H9 (cell line): Measurements from ENCODE around the gene NFKB2. TPM values are rescaled to one million over a fixed set of nuclear protein-coding genes. Genes with fewer than 3 reads are reported as not detected.
A peak's percentile ranks its signal among the peaks of the same experiment; 100 is the strongest.

ENCODE experiments used
- DNase-seq: peaks from one replicate; pipeline ENCODE4 v3.0.0-alpha.2; 2017
- H2AFZ ChIP-seq: one replicate; pipeline ENCODE4 v1.6.1; 2013; ENCODE audit warnings: mild to moderate bottlenecking, low read length, control low read depth, moderate library complexity
- H2AK5ac ChIP-seq: 2 replicates; pipeline ENCODE4 v1.6.1; 2013; ENCODE audit warnings: low read length, control low read depth, mixed read lengths; ENCODE audit not compliant: insufficient read length
- H2BK120ac ChIP-seq: one replicate; pipeline ENCODE4 v1.6.1; 2013; ENCODE audit warnings: low read depth, mild to moderate bottlenecking, low read length, control low read depth, inconsistent platforms; ENCODE audit not compliant: poor library complexity, severe bottlenecking
- H2BK12ac ChIP-seq: 2 replicates; pipeline ENCODE4 v1.6.1; 2013; ENCODE audit warnings: low read length, control low read depth, mixed read lengths, low read depth; ENCODE audit not compliant: insufficient read length
- H2BK15ac ChIP-seq: 2 replicates; pipeline ENCODE4 v1.6.1; 2013; ENCODE audit warnings: low read depth, low read length, control low read depth
- H2BK20ac ChIP-seq: one replicate; pipeline ENCODE4 v1.6.1; 2013; ENCODE audit warnings: low read depth, mild to moderate bottlenecking, low read length, control low read depth, inconsistent platforms; ENCODE audit not compliant: poor library complexity, severe bottlenecking
- H2BK5ac ChIP-seq: 2 replicates; pipeline ENCODE4 v1.6.1; 2013; ENCODE audit warnings: low read length, control low read depth, mixed read lengths; ENCODE audit not compliant: insufficient read length
- H3K14ac ChIP-seq: 2 replicates; pipeline ENCODE4 v1.6.1; 2013; ENCODE audit warnings: low read length, control low read depth; ENCODE audit not compliant: insufficient read depth
- H3K18ac ChIP-seq: 2 replicates; pipeline ENCODE4 v1.6.1; 2013; ENCODE audit warnings: low read depth, mild to moderate bottlenecking, mixed read lengths, low read length, control low read depth; ENCODE audit not compliant: insufficient read length
- H3K23ac ChIP-seq: 2 replicates; pipeline ENCODE4 v1.6.1; 2013; ENCODE audit warnings: low read length, control low read depth, mixed read lengths, low read depth; ENCODE audit not compliant: insufficient read length
- H3K23me2 ChIP-seq: 2 replicates; pipeline ENCODE4 v1.6.1; 2013; ENCODE audit warnings: low read depth, mild to moderate bottlenecking, mixed read lengths, low read length, control low read depth; ENCODE audit not compliant: insufficient read length, poor library complexity, severe bottlenecking
- H3K27ac ChIP-seq: 2 replicates; pipeline ENCODE4 v1.5.1; 2013; ENCODE audit warnings: low read length, control low read depth, mixed read lengths, low read depth; ENCODE audit not compliant: insufficient read length
- H3K27me3 ChIP-seq: 2 replicates; pipeline ENCODE4 v1.6.1; 2013; ENCODE audit warnings: low read length, control low read depth, inconsistent platforms; ENCODE audit not compliant: insufficient read depth
- H3K4ac ChIP-seq: 2 replicates; pipeline ENCODE4 v1.6.1; 2013; ENCODE audit warnings: low read depth, mild to moderate bottlenecking, control low read depth, inconsistent platforms, low read length, moderate library complexity
- H3K4me1 ChIP-seq: 2 replicates; pipeline ENCODE4 v1.6.1; 2013; ENCODE audit warnings: low read length, control low read depth, inconsistent platforms; ENCODE audit not compliant: insufficient read depth
- H3K4me2 ChIP-seq: 2 replicates; pipeline ENCODE4 v1.6.1; 2013; ENCODE audit warnings: low read length, control low read depth, mixed read lengths; ENCODE audit not compliant: insufficient read length, insufficient read depth
- H3K56ac ChIP-seq: 2 replicates; pipeline ENCODE4 v1.6.1; 2013; ENCODE audit warnings: low read depth, mild to moderate bottlenecking, mixed read lengths, low read length, control low read depth; ENCODE audit not compliant: insufficient read length
- H3K79me1 ChIP-seq: 2 replicates; pipeline ENCODE4 v1.6.1; 2013; ENCODE audit warnings: low read depth, mild to moderate bottlenecking, moderate library complexity, low read length, control low read depth, inconsistent platforms; ENCODE audit not compliant: insufficient read depth, poor library complexity, severe bottlenecking
- H3K79me2 ChIP-seq: 2 replicates; pipeline ENCODE4 v1.6.1; 2013; ENCODE audit warnings: low read length, control low read depth, inconsistent platforms; ENCODE audit not compliant: insufficient read depth
- H3K9ac ChIP-seq: 2 replicates; pipeline ENCODE4 v1.6.1; 2013; ENCODE audit warnings: low read length, control low read depth, mixed read lengths; ENCODE audit not compliant: insufficient read length; ENCODE audit errors: extremely low read depth
- H3K9me3 ChIP-seq: one replicate; pipeline ENCODE4 v1.6.1; 2013; ENCODE audit warnings: low read depth, low read length, inconsistent platforms; ENCODE audit not compliant: control insufficient read depth
- H3T11ph ChIP-seq: one replicate; pipeline ENCODE4 v1.6.1; 2013; ENCODE audit warnings: mild to moderate bottlenecking, low read length, control low read depth, inconsistent platforms
- H4K20me1 ChIP-seq: one replicate; pipeline ENCODE4 v1.6.1; 2013; ENCODE audit not compliant: control insufficient read depth, insufficient read length, insufficient read depth
- H4K5ac ChIP-seq: 2 replicates; pipeline ENCODE4 v1.6.1; 2013; ENCODE audit warnings: low read depth, mild to moderate bottlenecking, mixed read lengths, low read length, control low read depth; ENCODE audit not compliant: insufficient read length
- H4K8ac ChIP-seq: replicated peaks from 2 replicates; pipeline ENCODE4 v1.6.1; 2013; ENCODE audit warnings: low read length, control low read depth, mixed read lengths, low read depth; ENCODE audit not compliant: insufficient read length
- H4K91ac ChIP-seq: 2 replicates; pipeline ENCODE4 v1.6.1; 2013; ENCODE audit warnings: low read depth, mild to moderate bottlenecking, moderate library complexity, mixed read lengths, low read length, control low read depth; ENCODE audit not compliant: insufficient read length
- H3K27ac Mint-ChIP-seq, 3 experiments: 2 replicates in 2 of 3; 3 replicates in 1 of 3; pipeline ENCODE4 v1.8.0; 2020 to 2021; ENCODE audit warnings: mixed read lengths in 3 of 3, mild to moderate bottlenecking in 1 of 3, moderate library complexity in 1 of 3
- H3K27me3 Mint-ChIP-seq: 2 replicates; pipeline ENCODE4 v1.8.0; 2021; ENCODE audit warnings: low read depth, mild to moderate bottlenecking, moderate library complexity, mixed read lengths
- H3K36me3 Mint-ChIP-seq, 3 experiments: 2 replicates in 2 of 3; 3 replicates in 1 of 3; pipeline ENCODE4 v1.8.0; 2020 to 2021; ENCODE audit warnings: low read depth in 3 of 3, mixed read lengths in 3 of 3; ENCODE audit not compliant: insufficient read depth in 1 of 3
- H3K4me1 Mint-ChIP-seq, 2 experiments: 2 replicates each; pipeline ENCODE4 v1.8.0; 2020; ENCODE audit warnings: mixed read lengths in 2 of 2
- H3K4me3 Mint-ChIP-seq, 2 experiments: 2 replicates in 1 of 2; 3 replicates in 1 of 2; pipeline ENCODE4 v1.8.0; 2020 to 2021; ENCODE audit warnings: mild to moderate bottlenecking in 2 of 2, mixed read lengths in 2 of 2, moderate library complexity in 1 of 2
- H3K9me3 Mint-ChIP-seq, 2 experiments: 2 replicates in 1 of 2; 3 replicates in 1 of 2; pipeline ENCODE4 v1.8.0; 2020; ENCODE audit warnings: mild to moderate bottlenecking in 2 of 2, mixed read lengths in 2 of 2, moderate library complexity in 1 of 2
- WGBS: extraction: QIAGEN DNeasy Blood & Tissue Kit; methylation state at CpG from one replicate; pipeline ENCODE4 v1.1.7; 2013; ENCODE audit warnings: missing lambda C conversion rate, low lambda C conversion rate, mixed read lengths; ENCODE audit not compliant: insufficient read length; ENCODE audit errors: extremely low coverage; 5-methylcytosine and 5-hydroxymethylcytosine counted together
- total RNA-seq: library from RNA; stranded (reverse); gene quantifications from 2 replicates; pipeline ENCODE4 v1.2.1, GENCODE V29; 2021
- TF ChIP-seq, protein P1 (sequence below): fragments of 200-600 bp; sonication (generic); conservative IDR thresholded peaks from 3 replicates; pipeline ENCODE4 v1.8.0; 2021; ENCODE audit warnings: antibody characterized with exemption, mild to moderate bottlenecking

The NFKB2 gene
- total RNA-seq, 1 experiment from 2014 or later, result 23.7 TPM

DNA sequence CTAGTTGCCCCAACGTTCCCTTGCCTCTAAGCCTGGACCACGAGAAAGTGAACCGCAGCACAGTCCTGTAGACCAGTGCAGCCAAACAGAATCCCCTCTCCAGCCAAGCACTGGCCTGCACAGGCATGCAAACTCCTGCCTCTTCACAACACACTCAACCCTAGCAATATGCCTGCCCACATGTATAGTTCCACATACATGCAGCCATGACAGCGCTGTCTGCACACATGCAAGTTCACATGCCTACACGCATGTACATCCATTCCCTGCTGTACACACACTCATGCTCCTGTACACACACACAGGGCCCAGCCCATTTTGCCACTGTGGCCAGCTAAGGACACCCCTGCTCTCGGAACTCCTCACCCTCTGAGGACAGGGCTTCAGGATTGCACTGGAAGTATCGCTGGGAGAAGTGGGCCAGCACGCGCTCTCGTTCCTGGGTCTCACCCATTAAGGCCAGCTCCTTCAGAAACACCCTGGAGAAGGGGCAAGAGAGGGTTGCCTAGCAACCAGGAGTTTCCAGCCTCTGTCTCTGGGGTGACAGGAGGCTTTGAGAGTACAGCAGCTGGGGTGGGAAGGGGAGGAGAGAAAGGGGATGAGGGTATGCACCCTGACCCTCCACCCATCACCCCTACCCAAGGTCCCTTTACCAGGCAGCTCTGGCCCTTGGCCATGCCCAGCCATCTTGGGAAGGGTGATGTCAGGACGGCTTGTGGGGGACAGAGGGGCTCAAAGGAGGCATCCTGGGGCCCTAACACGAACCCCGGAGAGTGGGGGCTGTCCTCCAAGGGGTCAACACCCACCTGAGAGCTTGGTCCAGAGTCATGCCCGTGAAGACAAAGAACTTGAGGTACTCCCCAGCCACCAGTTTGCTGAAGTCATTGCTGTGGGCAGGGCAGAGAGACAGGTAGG is 16.1 kb downstream of the NFKB2 start:
- peaks cover 3% of the 10 kb centered on the region for H3K23me2 ChIP-seq
- H3K79me1 ChIP-seq, result no peaks in the 10 kb centered on the region
- H2BK120ac ChIP-seq, result no peak overlapping the region
- peaks cover 27% of the 10 kb centered on the region; the same call in 1 of the 2 replicates for H3K27me3 ChIP-seq
- no peak overlapping the region for H3K4ac ChIP-seq
- Mint-ChIP-seq H3K4me3 (peak overlapping the region; percentile 60 to 70), H3K4me1 (peaks cover 28 to 53% of the 10 kb centered on the region in 2 experiments), H3K27me3 (peaks cover 79% of the 10 kb centered on the region), H3K9me3 (peaks cover 0 to 4% of the 10 kb centered on the region in 2 experiments; a peak in 1 of 5 replicates), H3K27ac (no peak overlapping the region), H3K36me3 (peaks cover 0 to 2% (median 2%) of the 10 kb centered on the region in 3 experiments; a peak in 2 of 7 replicates)
- TF ChIP-seq, protein P1, sequence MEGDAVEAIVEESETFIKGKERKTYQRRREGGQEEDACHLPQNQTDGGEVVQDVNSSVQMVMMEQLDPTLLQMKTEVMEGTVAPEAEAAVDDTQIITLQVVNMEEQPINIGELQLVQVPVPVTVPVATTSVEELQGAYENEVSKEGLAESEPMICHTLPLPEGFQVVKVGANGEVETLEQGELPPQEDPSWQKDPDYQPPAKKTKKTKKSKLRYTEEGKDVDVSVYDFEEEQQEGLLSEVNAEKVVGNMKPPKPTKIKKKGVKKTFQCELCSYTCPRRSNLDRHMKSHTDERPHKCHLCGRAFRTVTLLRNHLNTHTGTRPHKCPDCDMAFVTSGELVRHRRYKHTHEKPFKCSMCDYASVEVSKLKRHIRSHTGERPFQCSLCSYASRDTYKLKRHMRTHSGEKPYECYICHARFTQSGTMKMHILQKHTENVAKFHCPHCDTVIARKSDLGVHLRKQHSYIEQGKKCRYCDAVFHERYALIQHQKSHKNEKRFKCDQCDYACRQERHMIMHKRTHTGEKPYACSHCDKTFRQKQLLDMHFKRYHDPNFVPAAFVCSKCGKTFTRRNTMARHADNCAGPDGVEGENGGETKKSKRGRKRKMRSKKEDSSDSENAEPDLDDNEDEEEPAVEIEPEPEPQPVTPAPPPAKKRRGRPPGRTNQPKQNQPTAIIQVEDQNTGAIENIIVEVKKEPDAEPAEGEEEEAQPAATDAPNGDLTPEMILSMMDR, result no peak
- H3K27ac ChIP-seq, result no peak overlapping the region
- H3K9ac ChIP-seq, result no peak overlapping the region
- no peak overlapping the region for H2BK15ac ChIP-seq
- no peak overlapping the region for H2AK5ac ChIP-seq
- H2BK20ac ChIP-seq, result no peak overlapping the region
- H3K4me1 ChIP-seq, result peaks cover 3% of the 10 kb centered on the region; the same call in 1 of the 2 replicates
- no peak overlapping the region for H3K23ac ChIP-seq
- H2AFZ ChIP-seq, result no peak overlapping the region
- no peak overlapping the region for H3K18ac ChIP-seq
- H3K9me3 ChIP-seq, result no peaks in the 10 kb centered on the region
- no peak overlapping the region for H4K91ac ChIP-seq
- DNase-seq, result no peak
- H3K56ac ChIP-seq, result no peak overlapping the region
- H3K4me2 ChIP-seq, result peak overlapping the region; percentile 27
- H3K79me2 ChIP-seq, result no peaks in the 10 kb centered on the region
- H2BK12ac ChIP-seq, result no peak overlapping the region
- H4K5ac ChIP-seq, result no peak overlapping the region
- peaks cover 2% of the 10 kb centered on the region for H4K20me1 ChIP-seq
- no peak overlapping the region for H3T11ph ChIP-seq
- WGBS, result no CpG with 5 or more reads among the region's 14 CpGs
- no peak overlapping the region for H4K8ac ChIP-seq
- no peak overlapping the region for H2BK5ac ChIP-seq
- H3K14ac ChIP-seq, result no peak overlapping the region
